HepG2 (cell line): ENCODE data around the gene NDRG3. TPM values are rescaled to one million over a fixed set of nuclear protein-coding genes. Genes with fewer than 3 reads are reported as not detected.

Source experiments
- ATAC-seq: fragments of 200-7000 bp; cut with Tn5 transposase; 3 replicates; pipeline ENCODE4 v1.9.1; 2020; ENCODE audit warnings: mild to moderate bottlenecking, moderate library complexity
- BruUV-seq: library from RNA; stranded (reverse); fragments of 400-500 nt; replicated peaks from 2 replicates; lab custom pipeline; 2021; lab: Mats Ljungman, UMichigan
- CTCF ChIA-PET: fragments of 300-600 bp; formaldehyde crosslinking; extraction: SDS; loops from one replicate; lab custom pipeline; 2021; ENCODE audit warnings: low total read pairs, inconsistent platforms, low intra/inter-chr PET ratio; lab: Yijun Ruan, JAX
- POLR2A ChIA-PET: fragments of 350-600 bp; sonication (Branson Sonifier 250); formaldehyde crosslinking; loops from one replicate; lab custom pipeline; 2020; ENCODE audit warnings: antibody characterized with exemption, inconsistent platforms; lab: Yijun Ruan, JAX
- DNase-seq: peaks from one replicate; pipeline ENCODE4 v3.0.0-alpha.2; 2015; ENCODE audit warnings: low spot score
- FAIRE-seq: peaks from 3 replicates; lab custom pipeline; 2011; peaks lifted over from hg19 to GRCh38; lab: Jason Lieb, UNC
- H2AFZ ChIP-seq: one replicate; pipeline ENCODE4 v1.6.1; 2011; ENCODE audit warnings: low read length, inconsistent platforms
- H3K27ac ChIP-seq: fragments of 300-600 bp; 3 replicates; pipeline ENCODE4 v1.8.0; 2011; ENCODE audit warnings: mixed run types, mild to moderate bottlenecking, mixed read lengths, low read length, inconsistent platforms; ENCODE audit not compliant: insufficient read depth; ENCODE audit errors: extremely low read length
- H3K27me3 ChIP-seq, 2 experiments: fragments of 200-600 bp in 1 of 2; 2 replicates in 1 of 2; 3 replicates in 1 of 2; pipeline versions ENCODE4 v1.6.0 to v1.8.0; 2011; ENCODE audit warnings: low read length in 2 of 2, mild to moderate bottlenecking in 2 of 2, moderate library complexity in 2 of 2, inconsistent platforms in 1 of 2; ENCODE audit not compliant: insufficient read depth in 2 of 2, control insufficient read depth in 1 of 2
- H3K36me3 ChIP-seq, 2 experiments: fragments of 200-600 bp in 1 of 2; replicated peaks in 1 of 2; 2 replicates in 1 of 2; 3 replicates in 1 of 2; pipeline versions ENCODE4 v1.5.1 to v1.8.0; 2011; ENCODE audit warnings: low read length in 2 of 2, inconsistent platforms in 1 of 2; ENCODE audit not compliant: insufficient read depth in 2 of 2, control insufficient read depth in 1 of 2
- H3K4me1 ChIP-seq: 2 replicates; pipeline ENCODE4 v1.5.1; 2012; ENCODE audit warnings: low read length, inconsistent platforms; ENCODE audit not compliant: insufficient read depth
- H3K4me2 ChIP-seq: 2 replicates; pipeline ENCODE4 v1.6.0; 2011; ENCODE audit warnings: low read depth, low read length, inconsistent platforms
- H3K4me3 ChIP-seq, 3 experiments: fragments of 200-600 bp in 1 of 3; sonication (generic), shearing (Covaris generic) in 1 of 3; replicated peaks in 1 of 3; 2 replicates each; pipeline ENCODE4 v1.5.1; 2011 to 2016; ENCODE audit warnings: low read length in 3 of 3, inconsistent platforms in 2 of 3, low read depth in 2 of 3, mild to moderate bottlenecking in 2 of 3, control low read depth in 1 of 3, mixed read lengths in 1 of 3; ENCODE audit not compliant: insufficient read depth in 1 of 3
- H3K79me2 ChIP-seq: one replicate; pipeline ENCODE4 v1.6.1; 2011; ENCODE audit warnings: low read length, inconsistent platforms; ENCODE audit not compliant: insufficient read depth
- H3K9ac ChIP-seq: 2 replicates; pipeline ENCODE4 v1.6.0; 2011; ENCODE audit warnings: mild to moderate bottlenecking, low read depth, low read length, inconsistent platforms; ENCODE audit not compliant: insufficient read depth
- H3K9me3 ChIP-seq: 2 replicates; pipeline ENCODE4 v1.5.1; 2012; ENCODE audit warnings: mild to moderate bottlenecking, low read length
- H4K20me1 ChIP-seq: 2 replicates; pipeline ENCODE4 v1.6.0; 2011; ENCODE audit warnings: inconsistent platforms, mild to moderate bottlenecking, low read length, moderate library complexity; ENCODE audit not compliant: insufficient read depth
- AGO1 ChIP-seq: fragments of 200-400 bp; formaldehyde crosslinking; IDR thresholded peaks from 2 replicates; pipeline ENCODE4 v1.6.1; 2017; ENCODE audit warnings: mild to moderate bottlenecking, low read depth, low read length, moderate library complexity; ENCODE audit not compliant: poor library complexity, severe bottlenecking
- ATF5 ChIP-seq: sonication (generic); formaldehyde crosslinking; IDR thresholded peaks from 2 replicates; pipeline ENCODE4 v1.4.0; 2020; ENCODE audit warnings: mild to moderate bottlenecking, low read depth, missing genetic modification reagents
- BCL3 ChIP-seq: sonication (generic); formaldehyde crosslinking; IDR thresholded peaks from 2 replicates; pipeline ENCODE4 v1.5.1; 2020; ENCODE audit warnings: mild to moderate bottlenecking, missing genetic modification reagents, moderate library complexity
- E2F2 ChIP-seq: sonication (generic); formaldehyde crosslinking; IDR thresholded peaks from 2 replicates; pipeline ENCODE4 v1.4.0; 2020; ENCODE audit warnings: missing genetic modification reagents, borderline replicate concordance
- EED ChIP-seq: sonication (generic); formaldehyde crosslinking; IDR thresholded peaks from 2 replicates; pipeline ENCODE4 v1.5.0; 2020; ENCODE audit warnings: mild to moderate bottlenecking, missing genetic modification reagents
- ISL2 ChIP-seq: sonication (generic); formaldehyde crosslinking; IDR thresholded peaks from 2 replicates; pipeline ENCODE4 v1.5.0; 2020; ENCODE audit warnings: missing genetic modification reagents
- MAX ChIP-seq: IDR thresholded peaks from 2 replicates; pipeline ENCODE4 v1.6.1; 2012; ENCODE audit warnings: inconsistent platforms
- TRAFD1 ChIP-seq: sonication (generic); formaldehyde crosslinking; IDR thresholded peaks from 2 replicates; pipeline ENCODE4 v1.5.1; 2020; ENCODE audit warnings: missing genetic modification reagents, mild to moderate bottlenecking, borderline replicate concordance
- ZC3H13 ChIP-seq: sonication (generic); formaldehyde crosslinking; IDR thresholded peaks from 2 replicates; pipeline ENCODE4 v1.8.1; 2023; ENCODE audit warnings: mild to moderate bottlenecking, missing genetic modification reagents, moderate library complexity
- ZFYVE20 ChIP-seq: sonication (generic); formaldehyde crosslinking; IDR thresholded peaks from 2 replicates; pipeline ENCODE4 v1.8.0; 2023; ENCODE audit warnings: low read depth, mild to moderate bottlenecking, moderate library complexity, missing genetic modification reagents, borderline replicate concordance
- ZNF264 ChIP-seq: sonication (generic); formaldehyde crosslinking; IDR thresholded peaks from 2 replicates; pipeline ENCODE4 v1.4.0; 2020; ENCODE audit warnings: missing genetic modification reagents
- ZNF460 ChIP-seq: sonication (generic); formaldehyde crosslinking; IDR thresholded peaks from 2 replicates; pipeline ENCODE4 v1.5.1; 2020; ENCODE audit warnings: missing genetic modification reagents, mild to moderate bottlenecking, borderline replicate concordance
- ZNF564 ChIP-seq: sonication (generic); formaldehyde crosslinking; IDR thresholded peaks from 2 replicates; pipeline ENCODE4 v1.8.1; 2023; ENCODE audit warnings: mild to moderate bottlenecking, missing genetic modification reagents
- ZNF644 ChIP-seq: IDR thresholded peaks from 2 replicates; pipeline ENCODE4 v1.6.1; 2016; ENCODE audit warnings: low read depth
- ZNF878 ChIP-seq: sonication (generic); formaldehyde crosslinking; IDR thresholded peaks from 2 replicates; pipeline ENCODE4 v1.8.1; 2023; ENCODE audit warnings: mild to moderate bottlenecking, missing genetic modification reagents, moderate library complexity
- ZSCAN30 ChIP-seq: sonication (generic); formaldehyde crosslinking; IDR thresholded peaks from 2 replicates; pipeline ENCODE4 v1.5.0; 2020; ENCODE audit warnings: mild to moderate bottlenecking, missing genetic modification reagents
- WGBS: methylation state at CpG from one replicate; pipeline ENCODE4 v1.1.6; 2017; ENCODE audit warnings: low lambda C conversion rate; 5-methylcytosine and 5-hydroxymethylcytosine counted together
- in situ Hi-C: cut with HindIII; loops from 2 replicates; pipeline ENCODE4 v1.10.0; 2017; ENCODE audit warnings: low pct_unique_long_range_greater_than_20kb; ENCODE audit not compliant: extremely low pct_ligation_motif_present
- intact Hi-C: fragments of 100-400 bp; cut with micrococcal nuclease; formaldehyde crosslinking; loops from one replicate; pipeline ENCODE4 v1.10.0; 2022; ENCODE audit not compliant: unreplicated experiment
- polyA plus RNA-seq, 8 experiments: library from polyadenylated mRNA; depleted of rRNA in 3 of 8; stranded (reverse) in 7 of 8; unstranded in 1 of 8; fragments of >200 nt; fragmentation: Illumina TruSeq in 4 of 8; extraction: Trizol in 4 of 8; gene quantifications; 2 replicates each; pipeline versions ENCODE4 v1.2.1 to v1.2.3, GENCODE V29; 2011 to 2016; ENCODE audit warnings: low read depth in 4 of 8, missing spikeins in 1 of 8, mixed read lengths in 1 of 8; ENCODE audit not compliant: insufficient read depth in 1 of 8
- total RNA-seq, 5 experiments: library from RNA; depleted of rRNA; stranded (reverse); fragments of >200 nt; fragmentation: Illumina TruSeq; extraction: Trizol; gene quantifications; 2 replicates each; pipeline ENCODE4 v1.2.3, GENCODE V29; 2016; ENCODE audit warnings: low read depth in 1 of 5
- TF ChIP-seq, protein P1 (sequence below): sonication (generic); formaldehyde crosslinking; IDR thresholded peaks from 2 replicates; pipeline ENCODE4 v1.5.1; 2020; ENCODE audit warnings: mild to moderate bottlenecking, missing genetic modification reagents

The NDRG3 gene
- total and polyA plus RNA-seq, 2 of the 13 experiments (the other 11 are each of a cell fraction or from before 2014, with no cell fraction given) = 36.0 to 40.5 TPM

- intact Hi-C loops (no loop called here), in situ Hi-C loops (no loop called here)
- H3K9ac ChIP-seq = no peak overlapping the region
- CTCF ChIA-PET = no interaction called here
- no peaks in the 10 kb centered on the region for H3K79me2 ChIP-seq
- no peak for FAIRE-seq
- H3K4me2 ChIP-seq = no peak overlapping the region
- H3K27me3 ChIP-seq = no peaks in the 10 kb centered on the region
- ATAC-seq = no peak
- H3K9me3 ChIP-seq = no peaks in the 10 kb centered on the region
- H2AFZ ChIP-seq = no peak overlapping the region
- DNase-seq = no peak
- 97% methylated on average over 4 of the region's 4 CpGs for WGBS
- peaks cover 10 to 13% of the 10 kb centered on the region in 2 experiments; a peak in 4 of 5 replicates for H3K36me3 ChIP-seq
- POLR2A ChIA-PET = no interaction called here
- H3K4me1 ChIP-seq = peaks cover 13% of the 10 kb centered on the region
- no peak for TF ChIP-seq ZNF264 (CRISPR knock-in tag)
- TF ChIP-seq E2F2 (CRISPR knock-in tag) = no peak
- no peak for TF ChIP-seq ISL2 (CRISPR knock-in tag)
- no peak for TF ChIP-seq ZNF644
- no peak for TF ChIP-seq ATF5 (CRISPR knock-in tag)
- TF ChIP-seq TRAFD1 = no peak
- no peak for TF ChIP-seq ZNF564
- no peak for TF ChIP-seq ZNF878
- TF ChIP-seq ZFYVE20 (CRISPR knock-in tag) = no peak
- TF ChIP-seq, protein P1, sequence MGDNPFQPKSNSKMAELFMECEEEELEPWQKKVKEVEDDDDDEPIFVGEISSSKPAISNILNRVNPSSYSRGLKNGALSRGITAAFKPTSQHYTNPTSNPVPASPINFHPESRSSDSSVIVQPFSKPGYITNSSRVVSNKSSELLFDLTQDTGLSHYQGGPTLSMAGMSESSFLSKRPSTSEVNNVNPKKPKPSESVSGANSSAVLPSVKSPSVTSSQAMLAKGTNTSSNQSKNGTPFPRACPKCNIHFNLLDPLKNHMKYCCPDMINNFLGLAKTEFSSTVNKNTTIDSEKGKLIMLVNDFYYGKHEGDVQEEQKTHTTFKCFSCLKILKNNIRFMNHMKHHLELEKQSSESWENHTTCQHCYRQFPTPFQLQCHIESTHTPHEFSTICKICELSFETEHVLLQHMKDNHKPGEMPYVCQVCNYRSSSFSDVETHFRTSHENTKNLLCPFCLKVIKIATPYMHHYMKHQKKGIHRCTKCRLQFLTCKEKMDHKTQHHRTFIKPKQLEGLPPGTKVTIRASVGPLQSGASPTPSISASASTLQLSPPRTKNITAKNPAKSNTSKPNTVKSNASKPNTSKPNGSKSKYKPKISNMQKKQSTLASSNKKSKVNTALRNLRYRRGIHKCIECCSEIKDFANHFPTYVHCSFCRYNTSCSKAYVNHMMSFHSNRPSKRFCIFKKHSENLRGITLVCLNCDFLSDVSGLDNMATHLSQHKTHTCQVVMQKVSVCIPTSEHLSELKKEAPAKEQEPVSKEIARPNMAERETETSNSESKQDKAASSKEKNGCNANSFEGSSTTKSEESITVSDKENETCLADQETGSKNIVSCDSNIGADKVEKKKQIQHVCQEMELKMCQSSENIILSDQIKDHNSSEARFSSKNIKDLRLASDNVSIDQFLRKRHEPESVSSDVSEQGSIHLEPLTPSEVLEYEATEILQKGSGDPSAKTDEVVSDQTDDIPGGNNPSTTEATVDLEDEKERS (CRISPR knock-in tag) = no peak
- no peak for TF ChIP-seq ZNF460 (CRISPR knock-in tag)
- TF ChIP-seq EED (CRISPR knock-in tag) = no peak
- TF ChIP-seq MAX = no peak
- TF ChIP-seq ZSCAN30 (CRISPR knock-in tag) = no peak
- TF ChIP-seq BCL3 = no peak
- TF ChIP-seq AGO1 = no peak
- TF ChIP-seq ZC3H13 (CRISPR knock-in tag) = no peak
- no peak overlapping the region for H3K4me3 ChIP-seq
- H4K20me1 ChIP-seq = no peaks in the 10 kb centered on the region
- BruUV-seq = no TSS peak
- no peak overlapping the region for H3K27ac ChIP-seq
These were observed 42.4 kb downstream of the NDRG3 start for GRCh38 chr20:36703530-36703929.
